Peyer's patch (tissue), 4 donors: ENCODE measurements around the gene C1orf74.

Experiments
- POLR2A ChIP-seq, 2 donors: fragments of 450-650 bp; IDR thresholded peaks; one replicate each; pipeline ENCODE4 v1.5.1; 2017; ENCODE audit warnings: antibody characterized with exemption in 2 of 2, mild to moderate bottlenecking in 2 of 2, moderate library complexity in 2 of 2
- TF ChIP-seq, protein P1 (sequence below), 6 experiments: fragments of 450-650 bp in 4 of 6; fragments of 200-600 bp in 2 of 6; sonication (generic) in 1 of 6; IDR thresholded peaks; one replicate each; pipeline ENCODE4 v1.5.1; 2017 to 2019; ENCODE audit warnings: antibody characterized with exemption in 6 of 6, mild to moderate bottlenecking in 3 of 6, moderate library complexity in 1 of 6

DNA sequence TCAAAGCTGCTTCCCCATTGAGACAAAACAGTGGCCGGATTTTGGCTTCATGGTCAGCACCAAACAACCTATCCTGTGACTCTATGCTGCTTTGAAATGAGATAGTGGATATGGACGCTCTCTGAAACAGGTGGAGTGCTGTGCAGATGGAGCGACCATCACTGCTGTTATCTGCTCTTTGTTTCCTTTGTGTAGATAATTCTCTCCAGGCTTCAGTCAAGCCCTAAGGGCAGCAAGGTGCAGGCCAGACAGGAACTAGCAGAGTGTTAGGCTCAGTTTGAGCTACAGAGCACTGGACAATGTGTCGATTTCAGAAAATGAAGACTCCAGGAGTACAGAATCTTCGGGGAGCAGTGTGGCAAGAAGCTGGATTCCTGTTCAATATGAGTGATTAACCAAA is 26.4 kb upstream of the C1orf74 start:
- TF ChIP-seq, protein P1, sequence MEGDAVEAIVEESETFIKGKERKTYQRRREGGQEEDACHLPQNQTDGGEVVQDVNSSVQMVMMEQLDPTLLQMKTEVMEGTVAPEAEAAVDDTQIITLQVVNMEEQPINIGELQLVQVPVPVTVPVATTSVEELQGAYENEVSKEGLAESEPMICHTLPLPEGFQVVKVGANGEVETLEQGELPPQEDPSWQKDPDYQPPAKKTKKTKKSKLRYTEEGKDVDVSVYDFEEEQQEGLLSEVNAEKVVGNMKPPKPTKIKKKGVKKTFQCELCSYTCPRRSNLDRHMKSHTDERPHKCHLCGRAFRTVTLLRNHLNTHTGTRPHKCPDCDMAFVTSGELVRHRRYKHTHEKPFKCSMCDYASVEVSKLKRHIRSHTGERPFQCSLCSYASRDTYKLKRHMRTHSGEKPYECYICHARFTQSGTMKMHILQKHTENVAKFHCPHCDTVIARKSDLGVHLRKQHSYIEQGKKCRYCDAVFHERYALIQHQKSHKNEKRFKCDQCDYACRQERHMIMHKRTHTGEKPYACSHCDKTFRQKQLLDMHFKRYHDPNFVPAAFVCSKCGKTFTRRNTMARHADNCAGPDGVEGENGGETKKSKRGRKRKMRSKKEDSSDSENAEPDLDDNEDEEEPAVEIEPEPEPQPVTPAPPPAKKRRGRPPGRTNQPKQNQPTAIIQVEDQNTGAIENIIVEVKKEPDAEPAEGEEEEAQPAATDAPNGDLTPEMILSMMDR (IDR thresholded peaks at IDR 0.05) = no peak
- no peak for TF ChIP-seq POLR2A (IDR thresholded peaks at IDR 0.05)
